Osteocyte (in vitro differentiated cells): Measurements from ENCODE around the gene ZBP1. TPM values are rescaled to one million over a fixed set of nuclear protein-coding genes. Genes with fewer than 3 reads are reported as not detected.

ENCODE experiments used
- DNase-seq: peaks from one replicate; pipeline ENCODE4 v3.0.0; 2021; ENCODE audit warnings: mixed read lengths; ENCODE audit not compliant: unreplicated experiment; ENCODE audit errors: extremely low spot score
- H3K27ac Mint-ChIP-seq: one replicate; pipeline ENCODE4 v1.8.0; 2021; ENCODE audit warnings: mild to moderate bottlenecking, mixed read lengths; ENCODE audit not compliant: unreplicated experiment
- H3K27me3 Mint-ChIP-seq: one replicate; pipeline ENCODE4 v1.8.0; 2021; ENCODE audit warnings: mixed read lengths; ENCODE audit not compliant: unreplicated experiment
- H3K36me3 Mint-ChIP-seq: one replicate; pipeline ENCODE4 v1.8.0; 2021; ENCODE audit warnings: mixed read lengths; ENCODE audit not compliant: unreplicated experiment
- H3K4me1 Mint-ChIP-seq: one replicate; pipeline ENCODE4 v1.8.0; 2021; ENCODE audit warnings: mixed read lengths; ENCODE audit not compliant: unreplicated experiment
- H3K4me3 Mint-ChIP-seq: one replicate; pipeline ENCODE4 v1.8.0; 2021; ENCODE audit warnings: mild to moderate bottlenecking, moderate library complexity, mixed read lengths; ENCODE audit not compliant: unreplicated experiment
- H3K9me3 Mint-ChIP-seq: one replicate; pipeline ENCODE4 v1.8.0; 2021; ENCODE audit warnings: mixed read lengths; ENCODE audit not compliant: unreplicated experiment
- total RNA-seq: library from RNA; stranded (reverse); gene quantifications from 2 replicates; pipeline ENCODE4 v1.2.1, GENCODE V29; 2021
- TF ChIP-seq, protein P1 (sequence below): fragments of 200-600 bp; sonication (generic); IDR thresholded peaks from 2 replicates; pipeline ENCODE4 v1.5.0; 2021; ENCODE audit warnings: antibody characterized with exemption, mild to moderate bottlenecking, moderate library complexity

The ZBP1 gene
- total RNA-seq, 1 donor from 2014 or later: not detected

DNA sequence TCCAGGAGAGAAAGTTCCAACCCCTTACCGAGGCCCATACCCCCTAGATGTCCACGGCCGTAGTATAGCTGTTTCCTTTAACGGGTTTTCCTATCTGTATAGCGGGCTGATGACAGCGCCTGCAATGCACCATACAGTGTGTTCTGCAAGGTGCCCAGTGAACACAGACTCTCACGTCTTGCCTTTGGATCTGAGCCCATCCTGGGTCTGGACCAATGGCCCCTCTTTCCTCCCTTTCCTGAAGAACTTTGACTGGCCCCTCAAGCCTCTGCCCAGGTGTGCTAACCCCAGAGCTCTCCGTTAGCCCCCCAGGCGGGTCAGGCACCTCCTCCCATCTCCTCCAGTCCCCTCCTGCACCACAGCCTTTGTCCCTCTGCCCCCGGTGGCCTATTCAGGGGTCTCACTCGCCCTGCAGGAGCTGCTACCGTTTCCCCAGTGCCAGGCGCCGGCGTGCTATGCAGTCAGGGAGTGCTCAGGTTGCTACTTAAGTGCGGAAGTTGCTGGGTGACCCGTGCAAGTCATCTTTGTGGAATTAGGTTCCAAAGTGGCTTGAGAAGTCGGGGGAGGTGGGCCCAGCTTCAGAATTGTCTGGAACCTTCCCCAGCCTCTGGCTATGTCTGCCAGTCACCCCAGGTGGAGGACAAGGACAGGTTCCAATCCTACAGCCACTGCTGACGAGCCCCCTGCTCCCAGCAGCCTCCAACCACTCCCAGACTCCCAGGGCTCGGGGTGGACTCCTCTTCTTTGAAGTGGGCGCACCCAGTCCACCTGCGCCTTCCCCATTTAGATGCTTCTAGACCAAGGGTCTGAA, 35.0 kb upstream of the ZBP1 start:
- H3K27ac Mint-ChIP-seq: no peak overlapping the region
- peaks cover 1% of the 10 kb centered on the region for H3K4me1 Mint-ChIP-seq
- DNase-seq: peak; percentile 80

DNA sequence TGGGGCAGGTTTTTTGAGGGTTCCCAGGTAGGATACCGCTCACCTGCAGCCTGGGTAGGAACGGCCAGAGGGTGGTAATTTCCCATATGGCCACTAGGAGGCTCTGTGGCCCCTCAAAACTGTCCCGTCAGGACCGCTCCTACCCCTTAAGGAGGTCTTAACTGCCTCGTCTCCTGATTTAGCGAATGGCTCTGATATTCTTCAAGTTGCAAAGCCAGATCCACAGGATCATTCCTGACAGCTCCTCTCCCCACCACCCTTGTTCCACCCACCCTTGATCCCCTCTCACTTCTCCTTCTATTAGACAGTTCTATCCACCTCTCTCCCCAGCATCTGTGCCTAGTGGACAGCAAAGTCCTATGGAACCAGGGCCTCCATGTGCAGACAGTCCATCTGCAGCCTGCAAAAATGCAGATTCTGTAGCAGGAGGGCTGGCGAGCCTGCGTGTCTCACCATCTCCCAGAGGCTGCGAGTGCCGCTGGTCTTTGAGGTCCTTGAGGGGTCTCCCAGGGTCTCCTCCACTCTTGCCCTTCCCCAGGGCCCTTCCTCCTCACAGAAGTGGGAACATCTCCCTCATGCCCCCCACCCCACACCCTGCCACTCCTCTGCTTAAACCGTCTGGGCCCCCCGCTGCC, 34.3 kb upstream of the ZBP1 start:
- Mint-ChIP-seq H3K4me1 (peaks cover 1% of the 10 kb centered on the region), H3K9me3 (no peaks in the 10 kb centered on the region), H3K27me3 (no peaks in the 10 kb centered on the region), H3K4me3 (no peak overlapping the region), H3K27ac (no peak overlapping the region), H3K36me3 (peaks cover 29% of the 10 kb centered on the region)
- DNase-seq: peak; percentile 81
- TF ChIP-seq, protein P1, sequence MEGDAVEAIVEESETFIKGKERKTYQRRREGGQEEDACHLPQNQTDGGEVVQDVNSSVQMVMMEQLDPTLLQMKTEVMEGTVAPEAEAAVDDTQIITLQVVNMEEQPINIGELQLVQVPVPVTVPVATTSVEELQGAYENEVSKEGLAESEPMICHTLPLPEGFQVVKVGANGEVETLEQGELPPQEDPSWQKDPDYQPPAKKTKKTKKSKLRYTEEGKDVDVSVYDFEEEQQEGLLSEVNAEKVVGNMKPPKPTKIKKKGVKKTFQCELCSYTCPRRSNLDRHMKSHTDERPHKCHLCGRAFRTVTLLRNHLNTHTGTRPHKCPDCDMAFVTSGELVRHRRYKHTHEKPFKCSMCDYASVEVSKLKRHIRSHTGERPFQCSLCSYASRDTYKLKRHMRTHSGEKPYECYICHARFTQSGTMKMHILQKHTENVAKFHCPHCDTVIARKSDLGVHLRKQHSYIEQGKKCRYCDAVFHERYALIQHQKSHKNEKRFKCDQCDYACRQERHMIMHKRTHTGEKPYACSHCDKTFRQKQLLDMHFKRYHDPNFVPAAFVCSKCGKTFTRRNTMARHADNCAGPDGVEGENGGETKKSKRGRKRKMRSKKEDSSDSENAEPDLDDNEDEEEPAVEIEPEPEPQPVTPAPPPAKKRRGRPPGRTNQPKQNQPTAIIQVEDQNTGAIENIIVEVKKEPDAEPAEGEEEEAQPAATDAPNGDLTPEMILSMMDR: peak; percentile 92

More for the DNA sequence above, 35.0 kb upstream of the ZBP1 start:
- no peaks in the 10 kb centered on the region for H3K27me3 Mint-ChIP-seq
- no peaks in the 10 kb centered on the region for H3K9me3 Mint-ChIP-seq
- H3K4me3 Mint-ChIP-seq: no peak overlapping the region
- H3K36me3 Mint-ChIP-seq: peaks cover 30% of the 10 kb centered on the region
- TF ChIP-seq, protein P1: no peak

DNA sequence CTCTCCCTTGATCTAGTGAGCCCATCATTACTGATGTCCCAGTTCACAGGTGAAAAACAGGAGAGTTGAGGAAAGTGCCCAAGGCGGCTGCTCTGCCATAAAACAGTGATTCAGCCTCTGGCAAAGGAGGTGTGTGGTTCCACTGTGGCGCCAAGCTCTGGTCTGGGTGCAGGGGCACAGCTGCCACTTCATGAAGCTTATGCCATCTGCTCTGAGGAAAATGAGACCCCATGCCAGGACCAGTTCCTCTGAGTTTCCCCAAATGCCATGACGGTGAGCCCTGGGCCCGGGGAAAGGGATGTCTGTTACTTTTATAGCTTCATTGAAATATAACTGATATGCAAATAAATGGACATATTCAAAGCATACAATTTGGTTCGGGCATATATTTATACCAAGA, 33.7 kb upstream of the ZBP1 start:
- Mint-ChIP-seq H3K9me3 (no peaks in the 10 kb centered on the region), H3K4me3 (no peak overlapping the region), H3K27me3 (no peaks in the 10 kb centered on the region), H3K4me1 (peaks cover 1% of the 10 kb centered on the region), H3K36me3 (peaks cover 27% of the 10 kb centered on the region), H3K27ac (no peak overlapping the region)
- no peak for DNase-seq
- TF ChIP-seq, protein P1: no peak

DNA sequence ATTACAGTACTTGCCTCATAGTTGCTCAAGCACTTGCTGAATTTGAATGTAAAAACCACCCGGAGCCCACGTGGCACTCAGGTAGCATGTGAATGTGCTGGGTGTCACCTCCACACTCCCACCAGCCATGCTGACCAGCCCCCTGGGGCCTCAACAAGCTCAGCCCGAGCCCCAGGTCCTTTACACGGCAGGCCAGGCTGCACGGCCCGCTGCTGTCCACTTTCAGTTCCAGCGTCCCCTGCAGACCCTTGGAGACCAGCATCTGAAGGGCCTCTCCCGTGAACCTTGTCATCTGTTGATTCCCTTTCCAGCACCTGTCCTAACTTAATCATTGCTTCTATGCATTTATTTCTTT, 33.3 kb upstream of the ZBP1 start:
- DNase-seq: peak; percentile 68
- H3K27me3 Mint-ChIP-seq: no peaks in the 10 kb centered on the region
- H3K4me1 Mint-ChIP-seq: peaks cover 1% of the 10 kb centered on the region
- H3K36me3 Mint-ChIP-seq: peaks cover 26% of the 10 kb centered on the region
- no peak overlapping the region for H3K27ac Mint-ChIP-seq
- no peaks in the 10 kb centered on the region for H3K9me3 Mint-ChIP-seq
- TF ChIP-seq, protein P1: no peak
- H3K4me3 Mint-ChIP-seq: no peak overlapping the region
